ENCODE results near the gene ZNF10.

GRCh38 chr12:133156125-133156690, 25.8 kb downstream of the ZNF10 start:
- TF ChIP-seq CTCF (IDR thresholded peaks at IDR 0.05 in 4 of 5, conservative IDR thresholded peaks at IDR 0.05 in 1 of 5) (no peak), POLR2A (IDR thresholded peaks at IDR 0.05) (no peak)

Measured in gastrocnemius medialis (tissue), 4 donors.